HG02798 (cell line): ENCODE data around the gene GOLGA6D.
"Not testable (repeated sequence)": the region's sequence is repeated elsewhere in the genome, so short reads cannot be mapped to it uniquely, and the experiment has no call there.

Source experiments
- ATAC-seq: cut with Tn5 transposase; IDR thresholded peaks from one replicate; pipeline ENCODE4 v1.9.1; 2021; ENCODE audit warnings: mild to moderate bottlenecking; ENCODE audit not compliant: unreplicated experiment, poor library complexity

GOLGA6D gene, protein sequence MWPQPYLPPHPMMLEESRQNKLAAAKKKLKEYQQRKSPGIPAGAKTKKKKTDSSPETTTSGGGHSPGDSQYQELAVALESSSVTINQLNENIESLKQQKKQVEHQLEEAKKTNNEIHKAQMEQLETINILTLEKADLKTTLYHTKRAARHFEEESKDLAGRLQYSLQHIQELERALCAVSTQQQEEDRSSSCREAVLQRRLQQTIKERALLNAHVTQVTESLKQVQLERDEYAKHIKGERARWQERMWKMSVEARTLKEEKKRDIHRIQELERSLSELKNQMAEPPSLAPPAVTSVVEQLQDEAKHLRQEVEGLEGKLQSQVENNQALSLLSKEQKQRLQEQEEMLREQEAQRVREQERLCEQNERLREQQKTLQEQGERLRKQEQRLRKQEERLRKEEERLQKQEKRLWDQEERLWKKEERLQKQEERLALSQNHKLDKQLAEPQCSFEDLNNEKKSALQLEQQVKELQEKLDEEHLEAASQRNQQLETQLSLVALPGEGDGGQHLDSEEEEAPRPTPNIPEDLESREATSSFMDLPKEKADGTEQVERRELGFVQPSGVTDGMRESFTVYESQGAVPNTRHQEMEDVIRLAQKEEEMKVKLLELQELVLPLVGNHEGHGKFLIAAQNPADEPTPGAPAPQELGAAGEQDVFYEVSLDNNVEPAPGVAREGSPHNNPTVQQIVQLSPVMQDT

DNA sequence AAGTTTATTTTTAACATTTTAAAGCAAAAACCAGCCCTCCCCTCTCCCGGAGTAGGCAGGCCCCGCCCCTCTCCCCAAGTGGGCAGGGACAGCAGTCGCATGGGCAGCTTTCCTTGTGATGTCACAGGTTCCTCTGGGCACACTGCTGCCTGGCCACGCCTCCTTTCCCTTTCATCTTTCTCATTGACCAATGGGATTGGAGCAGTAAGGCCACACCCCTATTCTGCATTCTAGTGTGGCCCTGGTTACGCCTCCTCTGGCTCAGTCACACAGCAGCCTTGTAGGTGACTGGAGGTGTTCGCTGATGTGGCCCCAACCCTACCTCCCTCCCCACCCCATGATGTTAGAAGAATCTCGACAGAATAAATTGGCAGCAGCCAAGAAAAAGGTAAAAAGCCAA, at the start of gene GOLGA6D:
Gene GOLGA6D (plus strand): TSS at position 264 of the 400 bp plus-strand sequence. CDS start 41 bp downstream, at position 305.
- ATAC-seq, result not testable (repeated sequence)

DNA sequence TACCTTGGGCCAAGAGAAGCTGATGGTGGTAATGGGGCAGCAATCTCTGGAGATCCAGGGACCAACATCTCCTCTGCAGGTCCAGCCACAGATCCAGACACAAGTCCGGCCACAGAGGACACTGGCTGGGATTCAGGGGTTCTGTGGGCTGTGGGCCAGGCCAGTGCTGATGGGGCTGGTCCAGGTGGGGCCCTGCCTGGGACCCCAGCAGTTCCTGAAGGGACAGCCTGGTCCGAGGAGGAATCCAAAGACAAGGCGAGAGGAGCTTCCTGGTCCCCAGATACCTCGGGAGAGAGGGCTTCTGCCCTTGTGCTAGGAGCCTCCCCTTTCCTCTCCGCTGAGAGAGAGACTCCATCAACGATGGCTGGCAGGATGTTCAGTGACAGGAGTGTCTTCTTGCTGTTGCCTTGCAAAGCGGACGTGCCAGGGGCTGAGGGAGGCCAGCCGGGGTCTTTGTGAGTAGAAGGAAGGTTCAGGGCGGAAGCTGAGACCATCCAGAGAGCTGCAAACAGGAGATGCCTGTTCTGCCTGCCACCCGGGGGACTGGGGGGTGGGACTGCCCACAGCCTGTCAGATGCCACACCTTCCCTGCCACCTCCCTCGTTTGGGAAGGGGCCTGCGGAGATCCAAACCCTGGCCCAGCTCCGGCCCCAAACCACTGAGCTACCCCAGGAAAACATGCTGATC, 49.0 kb upstream of the GOLGA6D start:
- ATAC-seq, result no peak

DNA sequence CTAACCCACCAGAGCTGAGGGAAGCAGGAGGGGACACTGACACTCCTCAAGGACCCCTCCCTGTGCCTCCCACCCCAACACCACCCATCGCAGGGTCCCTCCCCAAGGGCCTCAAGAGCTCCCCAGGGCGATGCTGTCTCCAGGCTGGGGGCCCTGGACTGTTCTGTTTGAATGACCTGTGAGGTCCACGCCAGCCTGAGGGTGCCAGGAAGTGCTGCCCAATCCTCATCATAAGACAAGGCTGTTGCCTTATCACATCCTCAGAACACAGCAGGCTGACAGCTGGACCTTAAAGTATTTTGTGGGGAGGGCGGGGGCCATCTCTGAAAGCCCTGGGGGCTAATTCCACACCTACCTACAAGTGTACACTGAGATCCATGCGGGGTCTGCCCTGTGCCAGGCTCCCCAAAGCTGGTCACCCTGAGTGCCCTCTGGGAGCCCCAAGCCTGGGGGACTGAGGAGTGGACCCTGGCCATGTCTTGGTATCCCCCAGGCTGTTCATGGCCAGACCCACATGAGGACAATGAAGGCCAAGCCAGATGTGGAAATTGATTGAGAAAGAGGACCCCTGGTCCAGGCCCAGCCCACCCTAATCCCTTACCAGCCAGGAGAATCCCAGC, 48.3 kb upstream of the GOLGA6D start:
- ATAC-seq, result no peak

DNA sequence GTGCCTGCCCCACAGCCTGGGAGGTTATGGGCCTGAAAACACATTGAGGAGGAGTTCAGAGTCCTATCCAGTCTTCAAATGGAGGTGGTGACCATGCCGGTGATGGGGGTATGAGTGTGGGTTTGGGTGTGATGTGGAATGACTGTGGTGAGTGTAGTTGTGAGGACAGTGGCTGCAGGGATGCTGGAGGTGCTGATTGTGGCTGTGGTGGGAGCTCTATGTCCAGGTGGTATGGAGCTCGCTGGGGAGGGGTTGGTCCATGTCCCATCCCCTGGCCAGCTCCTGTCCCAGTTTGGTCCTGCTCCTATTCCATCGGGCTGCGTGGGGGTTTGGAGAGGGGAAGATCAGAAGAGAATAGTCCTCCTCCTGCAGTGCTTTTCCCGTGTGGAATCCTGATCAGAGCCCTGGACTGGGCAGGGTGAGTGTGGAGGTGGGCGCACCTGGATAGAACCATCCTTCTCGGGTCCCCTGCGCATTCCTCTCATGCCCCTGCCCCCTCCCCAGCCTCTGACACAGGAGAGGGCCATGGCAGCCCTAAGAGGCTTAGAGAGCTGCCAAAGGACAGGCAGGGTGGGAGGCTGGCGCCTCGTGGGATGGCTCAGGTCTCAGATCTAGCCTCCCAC, 47.5 kb upstream of the GOLGA6D start:
- no peak for ATAC-seq

DNA sequence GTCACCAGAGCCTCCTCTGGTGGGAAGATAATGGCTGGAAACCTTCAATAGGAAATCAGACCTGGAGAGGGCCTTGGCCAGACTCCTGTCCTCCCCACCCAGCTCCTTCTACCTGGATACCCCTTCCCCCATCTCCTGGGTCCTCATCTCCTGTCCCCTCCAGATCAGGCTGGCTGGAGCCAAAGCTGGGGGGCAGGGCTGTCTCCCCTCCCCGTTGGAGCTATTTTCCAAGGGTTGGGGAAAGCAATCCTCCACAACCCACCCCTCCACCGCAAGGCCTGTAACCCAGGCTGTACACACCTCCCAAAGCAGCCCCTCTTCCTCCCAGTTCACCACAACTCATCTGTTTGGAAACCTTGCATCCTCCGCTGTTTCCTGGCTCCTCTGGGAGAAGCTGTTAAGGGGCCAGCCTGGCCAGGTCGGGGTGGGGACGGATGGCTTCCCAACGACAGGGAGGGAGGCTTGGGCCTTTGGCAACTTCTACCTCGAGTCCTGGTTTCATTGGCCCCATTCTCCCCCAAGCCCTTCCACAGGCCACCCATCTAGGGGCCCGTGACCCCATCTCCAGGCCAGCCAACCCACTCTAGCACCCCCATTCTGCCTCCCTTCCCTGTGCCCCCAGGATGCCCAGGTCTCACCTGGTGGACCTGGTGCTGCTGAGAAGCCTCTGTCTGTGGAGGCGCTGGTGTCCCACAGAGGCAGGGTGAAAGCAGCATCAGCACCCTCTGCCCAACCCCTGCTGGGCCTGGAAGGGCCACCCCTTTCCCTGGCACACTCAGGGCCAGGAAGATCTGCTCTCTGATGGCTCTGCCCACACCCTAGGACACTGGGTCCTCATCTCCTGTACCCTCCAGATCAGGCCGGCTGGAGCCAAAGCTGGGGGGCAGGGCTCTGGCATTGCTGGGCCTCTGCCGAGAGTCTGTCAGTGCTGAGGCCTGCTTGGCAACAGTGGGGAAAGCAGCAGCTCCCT, 46.6 kb upstream of the GOLGA6D start:
- no peak for ATAC-seq

DNA sequence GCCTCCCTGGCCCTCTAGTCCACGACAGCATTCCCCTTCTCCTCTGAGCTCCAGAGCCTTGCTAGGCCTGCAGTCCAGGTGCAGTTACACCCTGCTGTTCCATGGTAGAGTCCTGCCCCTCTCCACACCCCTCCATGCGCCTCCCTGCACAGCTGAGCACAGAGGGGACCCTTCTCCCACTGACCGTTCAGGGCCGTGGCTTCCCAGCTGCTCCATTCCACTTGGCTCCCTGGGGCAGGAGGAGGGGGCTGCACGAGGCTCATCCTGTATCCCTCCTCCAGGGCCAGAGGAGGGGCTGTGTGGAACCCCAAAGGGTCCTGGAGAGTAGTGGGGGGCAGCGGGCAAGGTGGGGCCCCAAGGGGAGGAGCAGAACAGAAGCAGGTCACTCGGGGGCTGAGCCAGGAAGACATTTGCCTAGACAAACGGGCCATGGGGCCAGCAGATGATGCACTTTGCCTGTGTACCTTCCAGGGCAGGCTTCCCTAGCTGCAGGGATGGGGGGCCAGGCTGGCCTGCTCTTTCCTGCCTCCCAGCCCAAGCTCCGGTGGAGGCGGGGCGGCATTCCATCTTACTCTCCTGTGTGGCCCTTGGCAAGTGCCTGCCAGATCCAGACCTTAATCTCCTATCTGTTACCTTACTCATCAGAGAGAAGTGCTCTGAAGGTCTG, 45.2 kb upstream of the GOLGA6D start:
- no peak for ATAC-seq

DNA sequence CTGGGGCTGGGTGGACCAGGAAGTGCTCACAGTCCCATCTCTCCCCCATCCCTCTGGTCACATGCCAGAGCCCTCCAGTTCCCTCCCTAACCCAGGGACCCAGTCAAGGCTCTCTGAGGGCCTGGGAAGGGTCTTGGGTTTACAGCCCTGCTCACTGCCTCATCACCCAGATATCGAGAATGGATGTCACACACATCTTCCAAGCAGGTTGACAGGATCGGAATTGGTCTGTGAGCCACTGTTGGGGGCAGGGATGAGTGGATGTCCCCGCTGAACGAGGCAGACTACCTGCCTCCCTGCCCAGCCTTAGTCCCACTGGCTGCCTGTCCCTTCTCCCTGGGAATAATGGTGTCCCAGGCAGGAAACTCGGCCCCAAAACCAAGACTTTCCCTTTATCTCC, 44.5 kb upstream of the GOLGA6D start:
- ATAC-seq, result no peak

DNA sequence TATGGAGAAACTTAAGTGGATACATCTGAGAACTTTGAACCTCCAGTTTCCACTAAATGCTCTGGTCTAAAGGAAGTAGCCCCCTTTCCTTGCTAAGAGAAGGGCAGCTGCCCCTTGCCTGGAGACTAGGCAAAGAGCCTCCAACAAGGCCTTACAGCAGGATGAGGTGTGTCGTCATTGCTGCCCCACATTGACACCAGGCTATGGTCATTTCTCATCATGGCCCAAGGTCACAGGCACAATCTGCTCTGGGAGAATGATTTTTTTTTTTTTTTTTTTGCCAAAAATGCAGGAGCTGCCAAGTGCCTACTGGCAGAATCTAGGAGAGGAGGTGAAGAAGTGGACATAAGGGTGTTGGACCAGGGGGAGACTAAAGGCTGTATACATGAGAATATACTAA, 36.9 kb upstream of the GOLGA6D start:
- not testable (repeated sequence) for ATAC-seq

DNA sequence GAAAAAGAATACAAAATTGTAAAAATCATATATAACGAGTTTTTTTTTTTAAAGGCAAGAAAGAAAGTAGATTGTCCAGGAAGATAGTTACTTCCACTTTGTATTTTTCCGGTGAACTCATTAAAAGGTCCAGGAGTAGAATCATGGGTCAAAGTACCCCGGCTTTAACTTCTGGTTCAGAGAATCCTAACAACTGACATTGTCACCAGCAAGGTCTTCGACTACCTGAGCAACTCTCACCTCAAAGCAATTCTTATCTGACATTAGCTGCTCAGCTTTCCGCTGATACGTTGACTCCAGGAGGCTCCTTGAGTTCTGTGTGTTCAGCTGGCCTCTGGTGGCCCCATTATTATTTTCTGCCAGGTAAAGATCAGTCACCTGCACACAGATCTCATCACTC, 33.6 kb upstream of the GOLGA6D start:
- not testable (repeated sequence) for ATAC-seq

DNA sequence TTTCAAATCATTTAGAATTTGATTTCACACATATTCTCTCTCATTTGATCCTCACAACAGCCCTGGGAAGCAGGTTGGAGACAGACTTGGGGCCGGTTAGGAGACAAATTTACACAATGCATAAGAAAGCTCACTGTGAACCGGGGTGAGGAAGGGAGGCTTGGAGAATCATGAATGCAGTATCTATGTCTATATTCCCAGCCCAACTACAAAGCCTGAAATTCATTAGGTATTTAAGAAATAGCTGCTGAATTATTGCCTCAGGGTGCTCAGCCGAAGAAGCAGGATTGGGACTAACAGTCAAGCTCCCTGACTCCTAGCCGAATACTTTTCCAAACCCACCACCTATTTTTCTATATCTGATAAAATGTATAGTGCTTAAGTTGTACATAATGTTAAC, 32.9 kb upstream of the GOLGA6D start:
- no peak for ATAC-seq

DNA sequence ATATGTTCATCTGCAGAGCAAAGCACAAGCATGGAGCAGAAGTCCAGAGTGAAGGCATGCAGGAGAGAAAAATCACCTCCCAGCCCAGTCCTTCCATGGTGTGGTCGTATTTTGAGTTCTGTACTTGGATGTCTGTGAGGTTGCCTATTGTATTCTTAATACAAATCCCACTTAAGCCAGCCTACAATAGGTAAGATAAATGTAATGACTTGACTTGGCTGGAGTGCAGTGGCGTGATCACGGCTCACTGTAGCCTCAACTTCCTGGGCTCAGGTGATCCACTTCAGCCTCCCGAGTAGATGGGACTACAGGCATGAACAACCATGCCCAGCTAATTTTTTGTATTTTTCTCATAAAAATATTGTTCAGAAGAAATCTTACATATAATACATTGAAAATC, 31.3 kb upstream of the GOLGA6D start:
- not testable (repeated sequence) for ATAC-seq

DNA sequence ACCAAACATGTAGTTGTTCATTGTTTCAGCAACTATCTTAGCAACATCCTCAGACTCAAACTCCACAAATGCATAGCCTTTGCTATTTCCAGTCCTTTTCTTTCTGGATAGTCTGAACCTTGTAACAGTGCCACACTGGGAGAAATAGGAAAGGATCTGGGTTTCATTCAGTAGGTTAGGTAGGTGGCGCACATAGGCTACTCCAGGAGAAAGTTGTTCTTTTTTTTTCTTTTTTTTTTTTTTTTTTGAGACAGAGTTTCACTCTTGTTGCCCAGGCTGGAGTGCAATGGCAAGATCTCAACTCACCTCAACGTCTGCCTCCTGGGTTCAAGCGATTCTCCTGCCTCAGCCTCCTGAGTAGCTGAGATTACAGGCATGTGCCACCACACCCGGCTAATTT, 30.4 kb upstream of the GOLGA6D start:
- ATAC-seq, result not testable (repeated sequence)

DNA sequence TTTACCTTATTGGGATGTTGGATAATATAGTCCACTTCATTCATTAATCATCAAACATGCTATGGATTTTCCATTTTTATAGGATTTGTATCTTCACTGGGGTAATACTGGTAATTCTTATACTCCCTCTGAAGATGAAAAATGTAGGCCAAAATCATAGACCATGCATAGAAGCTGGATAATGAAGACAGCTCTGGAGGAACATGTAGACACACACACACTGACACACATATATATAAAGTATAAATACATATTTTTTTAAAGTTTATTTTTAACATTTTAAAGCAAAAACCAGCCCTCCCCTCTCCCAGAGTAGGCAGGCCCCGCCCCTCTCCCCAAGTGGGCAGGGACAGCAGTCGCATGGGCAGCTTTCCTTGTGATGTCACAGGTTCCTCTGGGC, 24.6 kb upstream of the GOLGA6D start, which contains the start of gene GOLGA6C:
Gene GOLGA6C (plus strand): TSS at position 301 of the 400 bp plus-strand sequence. CDS start 265 bp downstream, outside the sequence.
- ATAC-seq, result not testable (repeated sequence)

DNA sequence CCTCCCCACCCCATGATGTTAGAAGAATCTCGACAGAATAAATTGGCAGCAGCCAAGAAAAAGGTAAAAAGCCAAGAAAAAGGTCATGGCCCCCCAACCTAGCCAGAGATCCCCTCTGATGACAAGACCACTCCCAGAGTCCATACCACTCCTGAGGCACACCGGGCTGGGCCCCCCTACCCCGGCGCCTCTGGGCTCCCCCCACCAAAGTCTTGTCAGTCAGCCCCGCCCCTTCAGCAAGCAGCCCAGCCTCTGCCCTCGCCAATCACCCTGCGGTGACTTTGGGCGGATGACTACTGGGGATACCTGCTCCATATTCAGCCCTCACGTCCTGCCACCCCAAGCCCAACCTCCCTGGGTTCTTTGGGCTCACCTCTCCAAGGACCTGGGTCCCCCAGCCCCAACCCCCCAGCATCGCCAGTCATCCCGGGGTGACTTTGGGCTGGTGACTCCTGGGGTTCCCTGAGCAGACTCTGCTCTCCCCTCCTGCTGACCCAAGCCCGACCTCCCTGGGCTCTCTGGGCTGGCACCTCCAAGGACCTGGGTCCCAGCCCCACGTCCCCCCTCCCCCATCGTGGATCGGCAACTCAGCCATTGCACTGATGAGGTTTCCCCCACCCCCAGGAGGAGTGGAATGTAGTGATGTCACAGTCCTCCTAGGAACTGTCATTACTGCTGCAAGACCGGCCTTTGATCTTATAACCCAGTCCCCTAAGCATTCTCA, 23.9 kb upstream of the GOLGA6D start:
- ATAC-seq, result not testable (repeated sequence)

DNA sequence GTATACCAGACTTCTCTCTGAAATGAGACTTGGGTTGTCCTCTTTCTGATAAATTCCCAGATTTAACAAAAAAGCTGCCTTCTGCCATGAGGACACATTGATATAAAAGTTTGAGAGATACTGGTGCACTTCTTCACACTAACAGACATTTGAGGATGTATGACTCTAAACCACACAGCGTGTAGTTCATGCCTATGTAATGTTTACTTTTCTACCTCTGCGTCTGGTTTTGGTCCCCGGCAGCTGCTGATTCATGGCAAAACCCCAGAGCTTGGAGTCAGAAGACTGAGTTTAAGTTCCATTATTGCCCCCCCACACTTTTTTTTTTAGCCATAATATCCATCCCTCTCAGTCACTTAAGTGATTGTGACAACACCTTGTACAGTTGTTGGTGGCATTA, 22.8 kb upstream of the GOLGA6D start:
- not testable (repeated sequence) for ATAC-seq

DNA sequence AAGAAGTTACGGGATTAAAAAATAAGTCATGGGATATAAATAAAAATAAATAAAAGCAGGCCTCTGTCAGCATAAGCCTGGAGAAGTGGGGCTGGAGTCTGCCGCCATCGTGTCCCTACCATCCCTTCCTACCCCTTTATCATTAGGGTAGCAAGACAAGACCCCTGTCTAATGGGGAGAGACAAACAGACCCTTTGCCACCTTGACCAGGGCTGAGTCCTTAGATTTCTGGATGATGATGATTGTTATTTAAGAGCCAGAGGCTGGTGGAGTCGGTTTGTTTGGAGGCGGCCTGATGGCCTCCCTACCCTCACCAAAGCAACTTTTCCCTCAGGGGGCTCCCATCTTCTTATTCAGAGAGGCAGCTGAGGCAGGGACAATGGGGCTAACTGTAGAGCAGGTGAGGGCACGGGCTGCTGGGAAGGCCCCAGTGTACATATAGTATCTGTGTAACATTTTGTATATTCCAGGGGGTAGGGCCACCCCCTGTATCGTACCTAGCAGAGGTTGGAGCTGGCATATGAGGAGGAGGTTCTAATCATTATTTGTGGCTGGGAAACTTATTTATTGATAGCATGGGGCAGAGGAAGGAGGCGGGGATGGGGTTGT, 8.8 kb upstream of the GOLGA6D start:
- not testable (repeated sequence) for ATAC-seq

DNA sequence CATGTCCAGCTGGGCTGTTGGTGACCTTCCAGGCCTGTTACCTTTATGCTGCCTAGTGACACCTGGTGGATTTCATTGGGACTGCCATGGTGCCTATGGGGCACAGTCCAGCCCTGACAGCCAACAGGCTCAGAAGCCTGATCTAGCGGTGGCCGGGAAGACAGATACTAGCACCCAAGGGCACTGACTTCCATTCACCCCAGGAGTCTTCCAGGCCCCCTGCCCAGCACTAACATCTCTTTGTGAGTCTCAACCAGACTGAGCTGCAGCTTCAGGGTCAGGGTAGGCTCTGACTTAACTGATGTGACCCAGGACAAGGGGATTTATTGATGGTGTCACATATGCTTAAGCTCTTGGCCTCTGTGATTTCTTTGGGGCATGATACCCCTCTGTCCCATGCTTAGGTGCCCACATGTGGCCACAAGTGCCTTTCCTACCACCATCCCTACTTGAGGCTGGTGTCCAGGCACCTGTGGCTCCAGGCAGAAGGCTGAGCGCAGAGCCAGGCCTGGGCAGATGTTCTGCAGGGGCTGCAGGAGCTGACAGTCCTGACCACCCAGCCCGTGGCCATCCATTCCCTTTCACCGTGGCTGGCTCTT, 8.0 kb upstream of the GOLGA6D start:
- not testable (repeated sequence) for ATAC-seq
